T47D (cell line): ENCODE results near the gene SH3PXD2B.
"Not testable (repeated sequence)": the region's sequence is repeated elsewhere in the genome, so short reads cannot be mapped to it uniquely, and the experiment has no call there.

Experiments used
- DNase-seq, 2 experiments: peaks; one replicate each; pipeline versions ENCODE4 v3.0.0 to v3.0.0-alpha.2; 2011 to 2012; ENCODE audit warnings: low read depth in 1 of 2, low spot score in 1 of 2
- JUND ChIP-seq: IDR thresholded peaks from 2 replicates; pipeline ENCODE4 v1.6.1; 2012; ENCODE audit warnings: low read depth
- in situ Hi-C: cut with HindIII; loops from 2 replicates; pipeline ENCODE4 v1.10.0; 2016; ENCODE audit warnings: low sequenced_read_pairs, low pct_unique_long_range_greater_than_20kb

The SH3PXD2B gene

DNA sequence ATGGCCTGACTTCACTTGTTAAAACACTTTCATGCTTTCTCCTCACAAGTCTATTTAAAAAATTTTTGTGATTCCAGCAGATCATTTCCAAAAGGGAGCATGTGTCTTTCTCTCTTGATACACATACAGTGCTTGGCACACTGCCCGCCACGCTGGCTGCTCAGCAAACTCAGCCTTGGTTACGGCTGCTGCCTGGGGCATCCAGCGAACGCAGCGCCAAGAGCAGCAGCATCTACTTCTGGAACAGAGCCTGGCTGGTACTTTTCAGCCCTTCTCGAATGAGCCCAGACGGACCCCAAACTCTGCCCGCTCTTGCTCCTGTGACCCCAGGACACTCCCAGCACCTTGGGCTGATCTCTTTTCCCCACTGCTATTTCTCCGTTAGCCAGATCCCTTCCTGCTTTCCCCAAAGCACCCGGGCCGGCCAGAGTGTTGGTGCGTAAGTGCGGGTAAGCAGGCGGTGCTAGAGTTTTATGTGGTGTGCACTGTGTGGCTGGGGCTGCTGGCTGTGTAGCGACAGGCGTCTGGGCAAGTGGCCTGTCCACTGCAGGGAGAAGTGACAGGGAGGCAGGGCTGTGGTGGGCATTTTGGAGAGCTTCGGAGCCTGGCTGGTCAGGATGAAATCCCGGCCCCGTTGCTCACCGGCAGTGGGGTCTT lies 73.2 kb downstream of the SH3PXD2B start:
- peak; percentile 35 to 74 for DNase-seq
- TF ChIP-seq JUND = no peak
- in situ Hi-C loops = no loop called here

DNA sequence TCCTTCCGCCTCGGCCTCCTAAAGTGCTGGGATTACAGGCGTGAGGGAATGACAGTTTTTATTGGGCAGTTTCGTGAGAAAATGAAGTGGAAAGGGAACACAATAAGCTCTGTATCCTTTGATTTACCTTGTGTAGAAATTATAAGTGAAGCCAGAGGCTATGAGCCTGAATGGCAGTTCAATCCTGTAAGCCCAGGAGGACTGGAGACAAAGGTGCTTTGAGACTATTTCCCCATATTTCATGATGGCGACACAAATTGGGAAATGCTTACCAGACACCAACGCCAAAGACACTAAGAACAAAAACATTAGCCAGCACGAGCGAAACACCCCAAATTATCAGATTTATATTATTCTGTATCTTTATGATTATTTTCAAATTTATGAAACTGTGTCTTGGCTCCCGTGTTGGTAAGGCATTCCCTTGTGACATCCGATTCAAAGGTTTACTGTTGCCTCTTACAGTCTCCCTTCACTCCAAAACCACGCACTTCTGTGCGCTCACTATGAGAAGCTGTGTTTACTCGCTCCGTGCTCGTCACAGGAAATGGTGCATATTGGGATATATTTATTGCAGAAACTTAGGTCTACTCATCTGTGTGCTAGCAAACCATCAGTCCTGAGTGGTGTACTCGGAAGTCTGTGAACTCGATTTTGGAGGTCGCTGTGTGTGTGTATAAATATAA lies 73.9 kb downstream of the SH3PXD2B start:
- in situ Hi-C loops = no loop called here
- no peak for TF ChIP-seq JUND
- no peak for DNase-seq

DNA sequence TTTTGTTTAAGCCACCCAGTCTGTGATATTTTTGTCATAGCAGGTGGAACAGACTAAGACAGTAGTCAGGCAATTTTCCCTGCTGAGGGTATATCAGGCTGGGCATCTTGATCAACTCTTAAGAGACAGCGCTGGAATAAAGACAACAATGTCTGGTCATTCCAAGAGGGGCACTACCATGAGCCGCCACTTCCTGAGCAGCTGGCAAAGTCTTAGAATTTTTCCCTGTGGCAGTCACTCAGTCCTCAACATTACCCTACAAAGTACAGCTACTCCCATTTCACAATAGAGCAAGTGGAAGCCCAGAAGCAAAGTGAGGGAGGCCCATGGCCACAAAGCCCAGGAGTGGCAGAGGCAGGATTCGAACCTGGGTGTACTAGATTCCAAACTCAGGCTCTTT lies 74.8 kb downstream of the SH3PXD2B start:
- in situ Hi-C loops = no loop called here
- no peak for TF ChIP-seq JUND

GRCh38 chr5:172377856-172378255 lies 76.5 kb downstream of the SH3PXD2B start:
- in situ Hi-C loops = no loop called here
- DNase-seq = no peak

More for the DNA sequence above, 74.8 kb downstream of the SH3PXD2B start:
- no peak for DNase-seq

GRCh38 chr5:172377438-172377837 lies 76.9 kb downstream of the SH3PXD2B start:
- DNase-seq = no peak
- in situ Hi-C loops = no loop called here
- no peak for TF ChIP-seq JUND

More at GRCh38 chr5:172377856-172378255, 76.5 kb downstream of the SH3PXD2B start:
- TF ChIP-seq JUND = no peak

GRCh38 chr5:172374783-172375182 lies 79.5 kb downstream of the SH3PXD2B start:
- in situ Hi-C loops = no loop called here
- DNase-seq = no peak
- no peak for TF ChIP-seq JUND

- in situ Hi-C loops = no loop called here
- no peak for DNase-seq
- no peak for TF ChIP-seq JUND
These were observed 80.6 kb downstream of the SH3PXD2B start for GRCh38 chr5:172373680-172374079.

DNA sequence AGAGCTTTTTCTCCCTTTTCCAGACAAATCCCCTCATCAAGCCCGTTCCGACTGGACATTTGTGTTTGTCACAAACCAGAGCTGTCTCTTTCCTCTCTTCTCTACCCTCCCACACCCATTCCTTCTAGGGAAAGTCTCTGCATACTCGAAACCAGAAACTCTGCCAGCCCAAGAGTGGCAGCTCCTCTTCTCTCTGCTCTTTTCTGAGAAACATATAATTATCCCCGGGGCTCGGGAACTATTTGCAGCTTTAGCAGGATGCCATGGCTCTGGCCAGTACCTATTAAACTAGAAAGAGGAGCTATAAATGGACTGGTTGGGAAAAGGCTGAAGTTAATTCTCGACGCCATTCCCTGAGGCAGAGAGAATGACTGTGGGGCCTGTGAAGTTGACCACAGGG lies 82.6 kb downstream of the SH3PXD2B start:
- in situ Hi-C loops = no loop called here
- no peak for DNase-seq
- no peak for TF ChIP-seq JUND

DNA sequence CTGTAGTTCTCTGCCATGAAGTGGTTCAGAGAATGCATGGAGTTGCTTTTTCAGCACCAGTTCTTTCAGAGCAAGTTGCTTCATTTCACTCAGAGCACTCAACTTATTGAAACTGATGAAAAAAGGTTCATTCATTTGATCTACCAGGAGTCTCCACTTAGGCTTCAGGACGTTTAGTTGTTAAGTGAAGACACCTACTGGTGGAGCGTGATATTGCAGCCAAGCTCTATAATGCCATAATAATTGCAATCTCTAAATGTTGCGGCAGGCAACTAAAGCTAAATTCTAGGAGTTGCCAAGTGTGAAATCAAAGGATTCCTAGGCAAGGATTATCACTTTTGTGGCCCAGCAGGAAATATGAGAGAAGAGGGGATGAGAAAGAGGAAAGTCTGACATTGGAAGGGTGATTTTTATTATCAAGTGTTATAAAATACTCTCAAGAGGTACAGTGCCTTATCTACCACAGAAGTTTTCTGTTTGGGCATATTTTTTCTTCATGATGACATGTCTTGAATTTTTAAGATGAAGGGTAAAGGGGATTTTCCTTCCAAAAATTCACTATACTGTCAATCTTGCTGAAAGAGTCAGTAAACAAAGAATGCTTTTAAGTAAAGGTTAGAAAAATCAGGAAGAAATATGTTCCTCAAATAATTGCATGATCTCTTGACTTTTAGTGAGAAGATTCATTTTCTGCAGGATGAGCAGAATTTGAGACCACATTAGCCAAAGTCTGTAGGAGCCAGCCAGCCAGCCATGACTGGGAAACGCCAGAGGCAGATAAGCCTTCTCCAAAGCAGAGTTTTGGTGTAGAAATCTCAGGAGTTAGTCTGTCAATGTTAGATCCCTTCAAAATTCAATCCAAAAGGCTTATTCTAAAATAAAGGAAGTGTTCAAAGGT lies 83.4 kb downstream of the SH3PXD2B start:
- DNase-seq = peak in 1 of 2 experiments; percentile 42
- in situ Hi-C loops = no loop called here
- TF ChIP-seq JUND = no peak

- no peak for TF ChIP-seq JUND
- in situ Hi-C loops = no loop called here
- DNase-seq = peak in 1 of 2 experiments; percentile 44
These were observed 84.1 kb downstream of the SH3PXD2B start for GRCh38 chr5:172370237-172370640.

DNA sequence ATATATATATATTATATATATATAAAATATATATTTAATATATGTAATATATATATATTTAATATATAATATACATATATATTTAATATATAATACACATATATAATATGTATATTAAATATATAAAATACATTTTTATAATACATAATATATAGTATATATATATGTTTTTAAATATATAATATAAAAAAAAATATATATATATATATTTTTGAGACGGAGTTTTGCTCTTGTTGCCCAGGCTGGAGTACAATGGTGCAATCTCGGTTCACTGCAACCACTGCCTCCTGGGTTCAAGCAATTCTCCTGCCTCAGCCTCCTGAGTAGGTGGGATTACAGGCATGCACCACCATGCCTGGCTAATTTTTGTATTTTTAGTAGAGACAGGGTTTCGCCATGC lies 85.6 kb downstream of the SH3PXD2B start:
- in situ Hi-C loops = not testable (repeated sequence)

DNA sequence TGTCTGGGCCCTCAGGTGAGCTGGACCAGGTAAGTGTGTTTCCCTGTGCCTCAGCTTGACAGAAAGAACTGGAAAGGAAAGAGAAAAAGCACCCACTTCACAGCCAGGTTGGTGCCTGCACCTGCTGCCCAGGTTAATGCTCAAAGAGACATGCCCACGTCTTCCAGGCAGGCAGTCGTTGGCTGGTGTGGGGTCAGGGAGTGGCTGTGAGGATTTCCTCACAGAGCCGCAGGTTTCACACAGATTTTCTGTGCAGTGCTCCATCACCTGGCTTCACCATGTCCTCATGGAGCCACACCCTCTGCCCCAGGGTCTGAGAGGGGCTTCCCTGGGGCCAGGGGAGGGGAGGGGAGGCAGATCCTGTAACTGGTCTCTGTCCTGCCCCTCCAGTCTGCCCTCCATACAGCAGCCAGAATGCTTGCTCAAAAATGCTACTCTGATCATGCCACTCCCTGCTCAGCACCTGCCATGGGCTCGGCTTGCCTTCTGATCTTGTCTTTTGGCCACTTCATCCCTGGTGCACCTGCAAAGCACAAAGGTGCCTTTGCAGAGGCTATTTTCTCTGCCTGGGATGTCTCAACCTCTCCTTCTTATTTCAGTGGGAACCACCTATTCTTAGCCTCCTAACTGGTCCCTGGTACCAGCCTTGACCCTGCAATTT lies 88.2 kb downstream of the SH3PXD2B start:
- in situ Hi-C loops = no loop called here
- no peak for TF ChIP-seq JUND
- no peak for DNase-seq

More for the DNA sequence above, 85.6 kb downstream of the SH3PXD2B start:
- DNase-seq = not testable (repeated sequence)
